Mammary epithelial cell (primary cell): Measurements from ENCODE around the gene GNMT.

Experiments
- EZH2 ChIP-seq: IDR thresholded peaks from 2 replicates; pipeline ENCODE4 v1.6.1; 2012; ENCODE audit warnings: low read length, inconsistent platforms, borderline replicate concordance
- TF ChIP-seq, protein P1 (sequence below), 2 donors: IDR thresholded peaks in 1 of 2; conservative IDR thresholded peaks in 1 of 2; 2 replicates each; pipeline ENCODE4 v1.5.1; 2011 to 2012; ENCODE audit warnings: inconsistent platforms in 2 of 2, low read length in 2 of 2, mild to moderate bottlenecking in 2 of 2, control low read depth in 1 of 2, low read depth in 1 of 2; ENCODE audit not compliant: insufficient read depth in 1 of 2; ENCODE audit errors: extremely low read depth in 1 of 2

DNA sequence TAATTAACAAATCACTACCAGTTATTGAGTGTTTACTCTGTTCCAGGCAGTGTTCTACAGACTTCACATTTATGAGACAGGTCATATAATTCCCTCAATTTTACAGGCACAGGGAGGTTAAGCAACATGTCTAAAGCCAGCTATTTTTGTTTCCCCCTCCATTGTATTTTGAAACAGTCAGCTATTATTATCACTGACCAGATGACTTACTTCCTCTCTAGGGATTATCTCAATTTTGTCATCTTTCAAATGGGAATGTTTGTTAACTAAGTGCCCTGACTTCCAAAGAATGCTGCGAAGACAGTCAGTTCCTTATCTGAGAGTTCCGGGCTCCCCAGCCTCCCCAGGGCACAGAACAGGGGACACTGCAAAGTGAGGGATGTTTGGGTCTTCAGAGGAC is 36.9 kb upstream of the GNMT start:
- TF ChIP-seq, protein P1, sequence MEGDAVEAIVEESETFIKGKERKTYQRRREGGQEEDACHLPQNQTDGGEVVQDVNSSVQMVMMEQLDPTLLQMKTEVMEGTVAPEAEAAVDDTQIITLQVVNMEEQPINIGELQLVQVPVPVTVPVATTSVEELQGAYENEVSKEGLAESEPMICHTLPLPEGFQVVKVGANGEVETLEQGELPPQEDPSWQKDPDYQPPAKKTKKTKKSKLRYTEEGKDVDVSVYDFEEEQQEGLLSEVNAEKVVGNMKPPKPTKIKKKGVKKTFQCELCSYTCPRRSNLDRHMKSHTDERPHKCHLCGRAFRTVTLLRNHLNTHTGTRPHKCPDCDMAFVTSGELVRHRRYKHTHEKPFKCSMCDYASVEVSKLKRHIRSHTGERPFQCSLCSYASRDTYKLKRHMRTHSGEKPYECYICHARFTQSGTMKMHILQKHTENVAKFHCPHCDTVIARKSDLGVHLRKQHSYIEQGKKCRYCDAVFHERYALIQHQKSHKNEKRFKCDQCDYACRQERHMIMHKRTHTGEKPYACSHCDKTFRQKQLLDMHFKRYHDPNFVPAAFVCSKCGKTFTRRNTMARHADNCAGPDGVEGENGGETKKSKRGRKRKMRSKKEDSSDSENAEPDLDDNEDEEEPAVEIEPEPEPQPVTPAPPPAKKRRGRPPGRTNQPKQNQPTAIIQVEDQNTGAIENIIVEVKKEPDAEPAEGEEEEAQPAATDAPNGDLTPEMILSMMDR (conservative IDR thresholded peaks at IDR 0.05 in 1 of 2, IDR thresholded peaks at IDR 0.05 in 1 of 2; ENCODE audit: extremely low read depth in 1 of 2, insufficient read depth in 1 of 2, low read depth in 1 of 2, low read length in 2 of 2), result no peak
- TF ChIP-seq EZH2, result no peak
